ENCODE data around the gene MASP2. TPM values are rescaled to one million over a fixed set of nuclear protein-coding genes. Genes with fewer than 3 reads are reported as not detected.

MASP2 gene
- total RNA-seq (2022; extraction: Qiagen RNA extraction): 0.07 to 0.30 TPM (median 0.15 TPM) in 5 replicates

DNA sequence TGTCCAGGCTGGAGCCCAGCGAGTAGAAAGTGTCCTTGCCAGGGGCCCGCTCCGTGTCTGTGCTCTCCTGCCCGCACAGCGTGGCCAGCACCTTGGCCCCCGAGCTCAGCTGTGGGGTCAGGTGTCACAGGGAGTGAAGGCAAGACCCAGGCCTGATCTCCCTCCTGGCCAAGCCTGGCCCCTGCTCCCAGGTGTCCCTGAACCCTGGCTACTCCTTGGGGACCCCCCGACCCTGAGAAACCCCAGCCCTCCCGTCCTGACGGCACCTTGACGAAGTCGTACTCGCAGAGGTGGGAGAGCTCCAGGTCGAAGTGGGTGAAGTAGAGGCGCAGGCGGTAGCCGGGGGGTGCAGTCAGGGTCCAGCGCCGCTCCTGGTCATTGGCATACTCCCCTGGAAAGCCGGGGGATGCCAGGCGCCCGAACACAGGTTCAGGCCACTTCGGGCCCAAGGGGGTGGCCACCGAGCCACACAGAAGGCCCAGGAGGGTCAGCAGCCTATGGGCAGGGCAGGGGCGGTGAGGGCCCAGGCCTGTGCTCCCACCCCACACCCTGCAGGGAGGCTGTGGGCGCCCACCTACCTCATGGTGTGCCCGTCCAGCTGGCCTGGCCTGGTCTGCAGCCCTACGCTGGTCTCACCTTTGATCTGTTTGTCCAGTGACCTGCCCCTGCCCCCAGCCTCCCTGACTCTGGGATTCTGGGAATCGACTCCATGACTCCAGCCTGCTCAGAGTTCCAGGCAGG, at the start of gene MASP2:
Gene MASP2 (minus strand): TSS at position 615 of the 741 bp plus-strand sequence. CDS start 32 bp downstream, at position 583.

DNA sequence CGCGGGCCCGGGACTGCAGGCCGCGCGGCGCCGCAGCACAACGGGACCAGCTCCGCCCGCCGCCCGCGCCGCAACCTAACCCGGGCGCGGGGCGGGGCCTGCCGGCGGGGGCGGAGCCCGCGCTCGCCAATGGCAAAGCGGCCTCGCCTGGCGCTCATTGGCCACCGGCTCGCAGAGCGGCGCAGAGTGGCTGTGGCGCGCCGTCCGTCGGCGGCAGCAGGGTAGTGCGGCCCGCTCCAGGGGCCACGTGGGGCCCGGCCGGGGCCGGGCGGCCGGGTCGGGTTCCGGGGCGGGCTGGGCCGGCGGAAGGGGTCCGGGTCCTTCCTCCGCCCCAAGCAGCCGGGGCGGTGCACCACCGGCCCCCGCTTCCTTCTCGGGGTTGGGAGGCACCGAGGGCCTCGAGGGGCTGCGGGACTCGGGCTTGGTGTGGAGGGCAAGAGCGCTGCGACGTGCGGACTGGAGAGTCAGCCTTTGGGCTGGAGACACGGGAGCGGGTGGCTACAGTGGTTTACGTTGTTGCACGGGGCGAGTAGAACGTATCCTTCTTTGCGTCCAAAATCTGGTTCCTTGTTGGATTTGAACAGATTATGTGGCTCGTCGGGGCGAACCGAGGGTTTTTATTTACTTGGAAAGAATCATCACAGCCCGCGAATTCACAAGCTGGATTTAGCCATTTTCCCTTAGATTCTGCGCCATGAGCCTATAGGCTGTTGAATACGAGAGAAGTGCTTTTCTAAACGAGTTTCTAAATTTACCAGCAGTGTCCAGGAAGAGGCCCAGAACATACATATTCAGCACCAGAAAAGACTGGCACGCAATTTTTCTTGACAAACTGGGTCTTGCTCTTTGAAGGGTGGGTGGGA, 13.2 kb upstream of the MASP2 start, which contains the start of gene SRM:
Gene SRM (minus strand): TSS at position 51 of the 863 bp plus-strand sequence. CDS start 75 bp downstream, outside the sequence.

DNA sequence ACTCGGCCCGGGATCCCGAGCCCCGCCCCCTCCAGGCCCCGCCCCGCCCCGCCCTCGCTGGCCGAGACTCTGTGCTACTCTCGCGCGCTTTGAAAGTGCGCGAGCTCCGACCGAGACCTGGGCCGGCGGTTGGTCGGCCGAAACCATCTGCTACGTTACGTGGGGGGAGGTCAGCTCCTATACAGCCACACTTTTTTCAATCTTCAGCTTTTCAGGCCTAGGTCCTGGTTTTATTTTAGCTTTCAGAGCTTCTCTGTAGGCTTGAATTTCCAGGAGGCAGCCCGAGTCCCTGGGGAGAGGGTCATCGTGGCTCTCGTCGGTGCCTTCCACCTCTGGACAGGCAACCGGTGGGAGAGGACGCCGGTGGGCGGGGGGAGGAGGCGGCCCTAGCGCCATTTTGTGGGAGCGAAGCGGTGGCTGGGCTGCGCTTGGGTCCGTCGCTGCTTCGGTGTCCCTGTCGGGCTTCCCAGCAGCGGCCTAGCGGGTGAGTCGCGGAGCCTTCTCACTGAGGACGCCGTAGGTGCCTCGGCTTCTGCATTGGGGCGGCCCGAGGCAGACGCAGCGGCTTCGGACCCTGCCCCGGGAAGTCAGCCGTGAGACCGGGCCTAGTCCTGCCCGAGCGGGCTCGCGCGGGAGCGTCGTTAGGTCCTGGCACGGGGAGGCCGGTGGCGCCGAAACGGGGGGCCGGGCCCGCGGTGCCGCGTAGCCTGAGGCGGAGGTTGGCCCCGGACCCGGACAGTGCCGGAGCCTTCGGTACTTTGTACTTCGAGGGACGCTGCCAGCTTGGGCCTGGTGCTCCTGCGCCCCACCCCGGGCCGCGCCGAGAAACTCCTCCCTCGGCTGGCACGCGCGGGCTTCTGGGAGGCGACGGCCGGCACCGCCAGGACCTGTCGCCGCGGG, 34.5 kb downstream of the MASP2 start, which contains the start of gene TARDBP:
Gene TARDBP (plus strand): TSS at position 395 of the 900 bp plus-strand sequence. CDS start 1,074 bp downstream, outside the sequence.

Other genes starting within 250 kb of the MASP2 start
- 165 to 282 TPM (median 185 TPM) in 5 replicates for gene TARDBP, start 34.6 kb downstream of the MASP2 start, total RNA-seq (2022; extraction: Qiagen RNA extraction)
- 136 to 219 TPM (median 203 TPM) in 5 replicates for gene SRM, start 12.8 kb upstream of the MASP2 start, total RNA-seq (2022; extraction: Qiagen RNA extraction)
- gene EXOSC10, start 52.6 kb upstream of the MASP2 start, total RNA-seq (2022; extraction: Qiagen RNA extraction): 33.9 to 40.9 TPM (median 39.1 TPM) in 5 replicates
- not detected in 5 replicates for gene ANGPTL7, start 142.1 kb upstream of the MASP2 start, total RNA-seq (2022; extraction: Qiagen RNA extraction)
- 11.6 to 16.4 TPM (median 13.8 TPM) in 5 replicates for gene MTOR, start 215.3 kb upstream of the MASP2 start, total RNA-seq (2022; extraction: Qiagen RNA extraction)
- gene UBIAD1, start 226.0 kb upstream of the MASP2 start, total RNA-seq (2022; extraction: Qiagen RNA extraction): 14.9 to 18.4 TPM (median 16.2 TPM) in 5 replicates